ENCODE data around the gene ZNF184.

Gene ZNF184

DNA sequence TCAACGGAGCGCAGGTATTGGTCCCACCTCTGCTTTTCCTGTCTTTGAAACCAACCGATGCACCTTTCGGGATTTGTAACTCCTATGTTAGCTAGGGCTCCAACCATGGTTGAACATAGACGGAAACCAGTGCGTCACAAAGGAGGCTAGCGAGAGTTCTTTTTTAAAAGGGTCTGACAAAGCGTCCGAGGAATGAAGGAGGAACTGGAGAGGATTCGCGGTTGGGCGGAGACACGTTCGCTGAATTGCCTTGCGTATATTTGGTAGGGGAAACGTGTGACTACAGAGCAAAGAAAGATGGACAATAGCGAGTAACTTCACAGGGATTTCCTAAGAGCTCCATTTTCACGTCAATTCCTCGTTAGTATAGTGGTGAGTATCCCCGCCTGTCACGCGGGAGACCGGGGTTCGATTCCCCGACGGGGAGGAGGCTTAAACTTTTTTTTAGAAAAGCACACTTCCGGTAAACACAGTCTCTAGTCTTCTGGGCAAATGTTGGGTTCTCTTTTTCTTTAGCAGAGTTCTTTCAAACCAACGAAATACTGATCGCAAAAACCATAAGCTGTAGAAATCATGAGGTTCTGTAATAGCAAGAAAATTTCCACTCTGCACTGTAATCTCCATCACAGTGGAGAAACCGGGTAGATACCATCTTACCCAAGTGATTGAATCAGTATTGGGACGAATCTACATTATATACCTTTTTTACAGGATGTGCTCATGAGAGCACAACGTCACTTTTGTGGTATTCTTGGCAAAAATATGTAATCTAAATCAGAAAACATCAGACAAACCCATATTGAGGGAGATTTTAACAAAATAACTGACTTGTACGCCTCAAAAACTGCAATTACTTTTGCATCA lies 6.6 kb upstream of the ZNF184 start:
- peak; percentile 87 for DNase-seq (ENCODE audit: low read depth)

GRCh38 chr6:27478706-27479318 lies 5.9 kb upstream of the ZNF184 start:
- DNase-seq (ENCODE audit: low read depth): peak; percentile 80

DNA sequence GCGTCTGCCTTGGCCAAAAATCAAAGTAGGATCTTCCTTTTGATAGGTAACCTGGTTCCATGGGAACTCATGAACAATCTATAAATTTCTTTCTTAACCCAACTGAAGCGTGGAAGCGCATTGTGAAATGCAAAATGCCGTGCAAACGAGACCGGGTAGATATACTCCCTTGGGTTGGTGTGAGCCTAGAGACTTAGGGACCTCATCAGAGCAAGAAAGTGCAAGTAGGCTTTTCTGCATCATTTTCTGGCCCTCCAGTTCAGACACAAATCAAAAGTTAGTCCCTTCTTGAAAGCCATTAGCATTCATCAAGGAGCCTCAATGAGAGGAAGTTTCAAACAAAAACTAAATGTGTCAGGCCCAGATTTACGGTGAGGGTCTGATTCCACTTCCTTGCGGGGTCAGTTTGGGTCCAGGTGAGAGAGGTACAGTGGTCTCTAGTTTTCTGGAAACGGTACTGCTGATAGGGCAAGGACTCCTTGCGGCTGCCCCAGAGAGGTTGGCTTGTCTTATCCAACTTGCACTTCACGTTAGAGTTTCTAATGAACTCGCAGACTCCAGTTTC lies 5.3 kb upstream of the ZNF184 start:
- DNase-seq (ENCODE audit: low read depth): no peak

DNA sequence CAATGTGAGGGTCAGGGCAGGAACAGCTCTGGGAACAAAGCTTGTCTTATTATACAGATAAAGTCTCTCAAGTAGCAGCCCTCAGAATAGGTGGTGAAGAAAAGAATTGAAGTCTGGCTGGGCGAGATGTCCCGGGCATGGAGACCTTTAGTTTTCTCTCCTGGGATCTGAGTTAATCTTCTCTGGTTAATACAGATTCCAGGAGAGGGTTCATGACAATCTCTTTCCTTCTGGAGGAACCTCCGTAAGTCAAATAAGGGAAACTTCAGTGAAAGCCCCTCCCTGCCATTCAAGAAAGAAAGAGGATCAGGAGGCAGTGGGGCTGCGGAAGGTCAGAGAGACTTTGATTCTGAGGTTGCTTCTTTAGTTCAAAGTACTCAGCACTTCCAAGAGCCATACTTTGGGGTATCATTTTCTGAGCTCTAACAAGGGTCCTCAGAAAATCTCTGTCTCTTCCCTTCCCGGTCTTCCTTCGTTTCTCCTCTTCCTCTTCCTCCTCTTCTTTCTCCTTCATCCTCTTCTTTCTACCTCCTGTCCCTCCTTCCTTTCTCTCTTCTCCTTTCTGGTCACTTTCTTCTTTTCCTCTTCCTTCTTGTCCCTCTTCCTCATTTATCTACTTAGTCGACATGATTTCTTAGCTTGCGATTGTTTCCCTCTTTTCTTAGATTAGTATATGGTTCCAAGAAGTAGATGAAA lies 4.6 kb upstream of the ZNF184 start:
- no peak for DNase-seq (ENCODE audit: low read depth)

GRCh38 chr6:27476090-27476489 lies 3.2 kb upstream of the ZNF184 start:
- DNase-seq (ENCODE audit: low read depth): no peak

- DNase-seq (ENCODE audit: low read depth): no peak
These were observed 1.8 kb upstream of the ZNF184 start for GRCh38 chr6:27474672-27475071.

GRCh38 chr6:27474172-27474465 lies 1.2 kb upstream of the ZNF184 start:
- no peak for DNase-seq (ENCODE audit: low read depth)

DNA sequence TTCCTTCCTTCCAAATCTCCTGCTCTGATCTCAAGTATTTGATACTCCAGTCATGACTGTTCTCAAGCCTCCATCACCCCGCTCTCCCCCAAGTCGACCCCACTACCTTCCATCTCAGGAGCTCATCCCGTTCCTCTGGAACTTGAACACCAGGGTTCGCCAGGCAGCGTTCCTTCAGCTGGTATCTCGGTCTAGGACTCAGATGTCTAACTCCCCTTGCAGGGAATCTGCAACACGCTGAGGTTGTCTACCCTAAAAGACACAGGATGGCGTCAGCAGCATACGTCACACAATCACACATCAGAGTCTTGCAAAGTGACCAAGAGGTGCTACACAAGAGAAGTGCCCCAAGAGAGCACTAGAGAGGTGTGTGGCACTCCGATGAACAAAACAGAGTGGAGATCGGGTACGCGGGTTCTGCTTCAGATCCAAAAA lies 706 bp downstream of the ZNF184 start:
- peak; percentile 37 for DNase-seq (ENCODE audit: low read depth)

DNA sequence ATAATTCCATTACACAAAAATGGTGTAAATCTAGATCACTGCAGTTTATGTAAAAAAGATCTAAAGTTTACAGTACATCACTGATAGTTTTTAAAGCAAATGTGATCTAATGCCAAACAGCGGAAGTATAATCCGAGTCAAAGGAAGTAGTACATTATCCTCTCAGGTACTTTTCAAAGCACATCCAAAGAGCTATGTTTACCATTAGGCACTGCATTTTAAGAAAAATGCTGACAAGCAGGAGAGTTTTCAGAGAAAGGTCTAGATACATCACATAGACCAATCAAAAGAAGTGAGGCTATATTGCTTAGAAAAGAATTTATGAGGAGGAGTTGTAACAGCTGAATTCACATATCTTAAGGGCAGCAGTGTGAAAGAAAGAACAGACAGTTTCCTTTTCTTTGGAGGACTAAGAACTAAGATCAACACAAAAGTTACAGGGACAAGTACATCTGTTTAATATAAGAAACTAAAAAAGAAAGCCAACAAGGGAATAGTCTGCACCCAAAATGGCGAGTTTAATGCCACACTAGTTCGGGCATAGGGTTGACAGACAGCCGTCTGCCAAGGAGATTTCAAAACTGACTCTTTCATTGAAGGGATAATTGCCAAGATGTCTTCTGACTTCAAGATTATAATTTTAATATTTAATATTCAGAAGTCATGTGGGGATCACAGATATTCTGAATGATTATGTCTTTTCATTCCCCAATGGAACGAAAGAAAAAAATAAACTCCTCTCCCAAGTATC lies 1.4 kb downstream of the ZNF184 start:
- no peak for DNase-seq (ENCODE audit: low read depth)

DNA sequence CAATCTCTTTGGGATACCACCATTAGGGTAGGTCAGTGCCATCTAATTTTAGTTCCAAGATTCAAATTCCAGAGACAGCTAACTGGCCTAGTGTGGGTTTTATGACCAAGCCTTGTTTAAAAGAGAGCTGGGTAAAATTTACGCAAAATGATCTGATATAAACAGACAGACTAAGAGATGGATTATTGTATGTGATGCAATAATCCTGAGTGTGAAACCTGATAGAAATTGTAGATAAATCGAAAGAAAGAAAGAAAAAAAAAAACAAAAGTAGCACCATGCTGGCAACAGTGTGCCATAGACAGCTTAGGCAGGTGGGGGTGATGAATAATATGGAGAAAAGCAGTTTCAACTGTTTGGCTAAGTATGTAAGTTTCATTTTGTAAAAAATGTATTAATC lies 2.9 kb downstream of the ZNF184 start:
- DNase-seq (ENCODE audit: low read depth): no peak

DNA sequence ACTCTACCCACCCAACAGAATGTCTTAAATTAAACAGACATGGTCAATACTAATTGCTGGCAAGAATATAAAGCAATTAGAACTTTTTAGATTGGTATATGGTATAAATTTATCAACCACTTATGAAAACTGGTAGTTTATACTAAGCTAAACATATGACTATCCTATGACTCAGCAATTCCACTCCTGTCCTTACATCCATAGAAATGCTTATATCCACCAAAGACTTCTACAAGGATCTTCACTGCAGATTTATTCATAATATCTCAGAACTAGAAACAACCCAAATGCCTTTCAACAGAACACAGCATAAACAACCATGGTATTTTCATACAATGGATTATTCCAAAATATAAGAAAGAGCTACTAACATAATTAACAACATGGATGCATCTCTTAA lies 4.6 kb downstream of the ZNF184 start:
- DNase-seq (ENCODE audit: low read depth): no peak

GRCh38 chr6:27452496-27452897 lies 20.4 kb downstream of the ZNF184 start:
- DNase-seq (ENCODE audit: low read depth): no peak

- no peak for DNase-seq (ENCODE audit: low read depth)
These were observed 21.1 kb downstream of the ZNF184 start for GRCh38 chr6:27451660-27452390.

DNA sequence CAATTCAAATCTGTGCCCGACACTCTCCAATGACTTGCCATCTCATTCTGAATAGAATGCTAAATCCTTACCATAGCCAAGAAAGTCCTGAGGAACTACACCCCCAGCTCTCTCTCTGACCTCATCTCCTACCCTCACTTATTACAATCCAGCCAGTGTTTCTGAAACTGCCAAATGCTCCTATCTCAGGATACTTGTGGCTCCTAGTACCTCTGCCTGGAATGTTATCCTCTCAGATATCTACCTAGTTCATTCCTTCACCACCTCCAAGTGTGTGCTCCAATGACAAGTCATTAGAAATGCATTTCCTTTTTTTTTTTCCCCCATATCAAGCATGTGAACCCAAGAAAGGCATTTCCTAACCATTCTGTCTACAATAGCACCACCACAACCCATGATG lies 24.4 kb downstream of the ZNF184 start:
- no peak for DNase-seq (ENCODE audit: low read depth)

- no peak for DNase-seq (ENCODE audit: low read depth)
These were observed 30.0 kb downstream of the ZNF184 start for GRCh38 chr6:27442932-27443331.

DNA sequence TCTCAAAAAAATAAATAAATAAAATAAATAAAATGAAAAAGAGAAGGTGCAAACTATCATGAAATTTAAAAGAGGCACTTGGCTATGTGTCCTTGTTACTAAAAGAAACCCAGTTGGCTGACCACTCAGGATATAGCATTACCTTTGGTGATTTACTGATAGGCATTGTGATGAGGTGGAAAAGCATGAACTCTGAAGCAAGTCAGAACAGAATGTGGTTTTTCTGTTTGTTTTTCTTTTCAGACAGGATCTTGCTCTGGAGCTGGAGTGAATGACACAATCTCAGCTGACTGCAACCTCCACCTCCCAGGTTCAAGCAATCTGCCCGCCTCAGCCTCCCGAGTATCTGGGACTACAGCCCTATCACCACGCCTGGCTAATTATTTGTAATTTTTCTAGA lies 31.9 kb downstream of the ZNF184 start:
- no peak for DNase-seq (ENCODE audit: low read depth)

DNA sequence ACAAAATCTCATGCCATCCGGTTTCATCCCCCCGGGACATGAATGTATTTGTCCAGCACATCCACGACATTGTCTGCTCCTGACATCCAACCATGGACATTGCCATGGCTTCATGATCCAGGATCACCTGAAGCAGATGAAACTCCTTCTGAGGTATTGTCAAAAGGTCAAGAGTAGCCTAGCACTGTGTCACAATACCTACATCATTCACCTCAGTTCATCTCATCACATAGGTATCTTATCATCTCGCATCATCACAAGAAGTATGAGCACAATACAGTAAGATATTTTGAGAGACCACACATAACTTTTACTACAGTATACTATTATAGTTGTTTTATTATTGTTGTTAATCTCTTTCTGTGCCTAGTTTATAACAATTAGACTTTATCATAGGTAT lies 33.5 kb downstream of the ZNF184 start:
- DNase-seq (ENCODE audit: low read depth): no peak

DNA sequence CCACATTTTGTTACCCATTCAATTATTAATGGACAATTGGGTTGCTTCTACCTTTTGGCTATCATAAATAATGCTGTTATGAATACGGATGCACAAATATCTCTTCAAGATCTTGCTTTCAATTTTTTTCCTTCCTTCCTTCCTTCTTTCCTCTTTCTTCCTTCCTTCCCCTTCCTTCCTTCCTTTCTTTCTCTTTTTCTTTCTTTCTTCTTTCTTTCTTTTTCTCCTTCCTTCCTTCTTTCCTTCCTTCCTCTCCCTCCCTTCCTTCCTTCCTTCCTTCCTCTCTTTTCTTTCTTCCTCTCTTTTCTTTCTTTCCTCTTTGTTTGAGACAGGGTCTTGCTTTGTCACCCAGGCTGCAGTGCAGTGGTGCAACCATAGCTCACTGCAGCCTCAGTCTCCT lies 39.2 kb downstream of the ZNF184 start:
- DNase-seq (ENCODE audit: low read depth): no peak

GRCh38 chr6:27428966-27429365 lies 43.9 kb downstream of the ZNF184 start:
- no peak for DNase-seq (ENCODE audit: low read depth)

DNA sequence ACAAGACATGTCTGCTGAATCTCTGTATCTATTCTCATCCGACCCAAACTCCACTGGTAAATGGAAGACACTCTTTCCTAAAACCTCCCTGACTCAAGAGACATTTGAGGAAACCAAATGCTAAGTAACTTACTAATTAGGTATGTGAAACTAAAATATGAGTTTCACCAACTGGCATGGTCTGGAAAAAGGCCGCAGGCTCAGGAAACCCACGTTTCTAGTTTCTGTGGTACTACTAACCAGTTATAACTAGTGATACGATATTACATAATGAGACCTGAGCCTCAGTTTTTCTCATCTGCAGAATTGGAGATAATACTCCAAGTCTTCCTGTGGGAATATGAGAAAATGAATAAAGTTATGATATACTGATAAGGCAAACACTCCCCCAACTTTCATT lies 44.4 kb downstream of the ZNF184 start:
- DNase-seq (ENCODE audit: low read depth): no peak

DNA sequence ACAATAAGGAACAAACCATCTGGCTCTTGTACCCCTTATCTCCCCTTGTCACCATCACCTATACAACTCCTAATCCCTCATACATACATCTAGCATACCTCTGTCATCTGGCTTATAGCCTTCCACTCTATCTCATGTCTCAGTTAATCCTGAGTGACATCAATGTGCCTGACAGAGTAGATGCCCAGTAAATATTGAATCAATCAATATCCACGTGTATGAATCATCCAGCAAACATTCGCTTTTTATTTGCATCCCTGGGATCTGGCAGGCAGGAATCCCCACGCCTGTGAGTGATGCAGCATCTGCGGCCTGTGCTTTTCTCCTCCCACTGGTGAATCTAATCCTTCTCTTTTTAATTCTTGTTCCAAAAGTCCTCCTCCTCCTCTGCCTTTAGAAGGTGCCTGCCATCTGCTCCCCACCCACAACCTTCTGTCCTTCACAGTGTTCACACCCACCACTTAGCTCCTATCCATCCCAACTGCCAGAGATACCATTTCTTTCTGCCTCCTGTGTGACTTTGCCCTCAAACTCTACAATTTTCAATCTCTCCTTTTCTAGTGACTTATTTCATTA lies 46.8 kb downstream of the ZNF184 start:
- no peak for DNase-seq (ENCODE audit: low read depth)

All from GM04504 (cell line).